Common myeloid progenitor, CD34-positive (primary cell): ENCODE measurements around the gene HIP1.

Experiments used
- CTCF ChIA-PET: fragments of 350-600 bp; sonication (Branson Sonifier 250); formaldehyde crosslinking; loops from one replicate; lab custom pipeline; 2021; ENCODE audit warnings: antibody characterized with exemption; lab: Charles Lee
- POLR2A ChIA-PET: fragments of 350-600 bp; sonication (Branson Sonifier 250); formaldehyde crosslinking; loops from one replicate; lab custom pipeline; 2021; ENCODE audit warnings: antibody characterized with exemption; lab: Charles Lee
- DNase-seq, 3 donors: peaks; one replicate each; pipeline versions ENCODE4 v3.0.0 to v3.0.0-alpha.2; 2013
- H3K27ac ChIP-seq, 2 experiments: 1 replicate in 1 of 2; 2 replicates in 1 of 2; pipeline ENCODE4 v1.7.0; 2013; ENCODE audit warnings: inconsistent platforms in 2 of 2, low read length in 2 of 2, mild to moderate bottlenecking in 2 of 2, low read depth in 1 of 2, moderate library complexity in 1 of 2; ENCODE audit not compliant: severe bottlenecking in 2 of 2, insufficient read depth in 1 of 2, poor library complexity in 1 of 2
- H3K27me3 ChIP-seq, 5 experiments: replicated peaks in 2 of 5; 1 replicate in 3 of 5; 2 replicates in 2 of 5; pipeline versions ENCODE4 v1.6.1 to v1.7.0; 2013; ENCODE audit warnings: low read length in 4 of 5, mild to moderate bottlenecking in 2 of 5, moderate library complexity in 2 of 5, inconsistent platforms in 1 of 5; ENCODE audit not compliant: insufficient read depth in 5 of 5, control insufficient read depth in 4 of 5
- H3K36me3 ChIP-seq, 4 experiments: 1 replicate in 2 of 4; 2 replicates in 2 of 4; pipeline versions ENCODE4 v1.6.1 to v1.7.0; 2013; ENCODE audit warnings: low read length in 3 of 4, control low read depth in 1 of 4, mild to moderate bottlenecking in 1 of 4; ENCODE audit not compliant: control insufficient read depth in 4 of 4, insufficient read depth in 4 of 4
- H3K4me1 ChIP-seq, 4 experiments: 1 replicate in 3 of 4; 2 replicates in 1 of 4; pipeline versions ENCODE4 v1.6.1 to v1.7.1; 2013; ENCODE audit warnings: low read length in 3 of 4, mild to moderate bottlenecking in 3 of 4, control low read depth in 1 of 4, inconsistent platforms in 1 of 4, moderate library complexity in 1 of 4; ENCODE audit not compliant: control insufficient read depth in 4 of 4, insufficient read depth in 4 of 4; ENCODE audit errors: control extremely low read depth in 1 of 4
- H3K4me3 ChIP-seq, 7 experiments: 1 replicate in 4 of 7; 2 replicates in 3 of 7; pipeline versions ENCODE4 v1.5.1 to v1.7.0; 2013; ENCODE audit warnings: mild to moderate bottlenecking in 7 of 7, low read length in 6 of 7, moderate library complexity in 6 of 7, inconsistent platforms in 2 of 7, low read depth in 2 of 7, control low read depth in 1 of 7; ENCODE audit not compliant: insufficient read depth in 4 of 7, control insufficient read depth in 1 of 7; ENCODE audit errors: extremely low read depth in 1 of 7
- H3K9me3 ChIP-seq, 5 experiments: 1 replicate in 4 of 5; 2 replicates in 1 of 5; pipeline versions ENCODE4 v1.6.1 to v1.7.1; 2013; ENCODE audit warnings: low read length in 4 of 5, mild to moderate bottlenecking in 2 of 5, inconsistent platforms in 1 of 5, low read depth in 1 of 5, moderate library complexity in 1 of 5; ENCODE audit not compliant: control insufficient read depth in 4 of 5, insufficient read depth in 2 of 5; ENCODE audit errors: control extremely low read depth in 1 of 5
- WGBS: methylation state at CpG from one replicate; pipeline ENCODE4 v1.1.5; 2013; ENCODE audit not compliant: insufficient coverage; 5-methylcytosine and 5-hydroxymethylcytosine counted together

The HIP1 gene

DNA sequence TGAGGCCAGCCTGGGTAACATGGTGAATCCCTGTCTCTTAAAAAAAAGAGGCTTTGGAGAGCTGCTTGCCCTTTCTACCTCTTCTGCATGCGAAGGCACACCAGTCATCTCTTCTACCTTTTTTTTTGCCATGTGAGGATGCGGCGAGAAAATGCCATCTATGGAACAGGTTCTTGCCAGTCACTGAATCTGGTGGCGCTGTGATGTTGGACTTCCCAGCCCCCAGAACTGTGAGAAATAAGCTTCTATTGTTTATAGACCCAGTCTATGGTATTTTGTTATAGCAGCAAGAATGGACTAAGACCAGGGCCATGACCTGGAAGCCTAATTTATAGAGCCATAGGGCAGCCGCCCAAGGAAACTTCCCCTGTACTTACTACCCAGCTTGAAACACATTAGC, 112.9 kb downstream of the HIP1 start:
- CTCF ChIA-PET: interaction anchor here (0.6 to 1.3 kb wide), 2 partner anchors 23 to 69 kb away, joined by 3 to 4 read pairs; no protein-coding TSS in a partner anchor
- POLR2A ChIA-PET: no interaction called here
- 100% methylated on average over 2 of the region's 5 CpGs for WGBS

DNA sequence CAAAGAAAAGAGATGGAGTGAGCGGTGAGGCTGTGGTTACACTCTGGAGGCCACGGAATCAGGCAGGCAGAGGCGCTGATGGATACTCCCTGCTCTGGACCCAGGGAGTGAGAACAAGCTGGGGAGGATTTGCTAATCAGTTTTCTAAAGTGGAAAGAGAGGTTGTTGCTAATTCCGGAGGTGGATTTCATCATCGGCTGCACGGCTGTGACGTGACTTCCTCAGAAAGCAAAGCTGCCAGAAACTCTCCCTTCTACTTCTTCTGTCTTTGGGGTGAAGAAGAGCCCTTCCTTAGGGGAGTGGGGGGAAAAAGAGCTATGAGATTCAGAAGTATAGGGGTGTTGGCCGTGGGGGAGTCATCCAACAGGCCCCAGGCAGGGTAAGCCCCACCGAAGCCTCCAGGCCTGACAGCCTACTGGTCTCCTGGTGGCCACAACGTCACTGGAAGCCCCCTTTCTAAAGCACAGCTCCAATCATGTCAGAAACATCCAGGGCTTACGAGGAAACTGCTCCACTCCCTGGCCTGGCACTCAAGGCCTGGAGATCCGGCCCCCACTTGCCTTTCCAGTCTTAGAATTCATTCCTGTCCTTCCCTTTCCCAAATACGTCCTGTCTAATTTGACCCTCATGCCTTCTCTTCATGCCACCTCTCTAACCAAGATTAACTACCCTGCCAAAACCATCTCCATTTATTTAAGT, 114.5 kb downstream of the HIP1 start:
- peaks cover 0 to 26% (median 2%) of the 10 kb centered on the region in 4 experiments for H3K36me3 ChIP-seq
- H3K4me3 ChIP-seq: peak overlapping the region in 1 of 7 experiments; percentile 16
- CTCF ChIA-PET: interaction anchor here (1.5 kb wide), 1 partner anchor 11 kb away, joined by 4 read pairs; no protein-coding TSS in a partner anchor
- peaks cover 9 to 51% (median 27%) of the 10 kb centered on the region in 4 experiments for H3K4me1 ChIP-seq
- 90% methylated on average over 9 of the region's 13 CpGs for WGBS
- no peaks in the 10 kb centered on the region for H3K27me3 ChIP-seq
- POLR2A ChIA-PET: interaction anchor here (0.5 to 0.8 kb wide), 2 partner anchors 17 to 59 kb away, joined by 3 read pairs; no protein-coding TSS in a partner anchor
- peak overlapping the region; percentile 48 to 67 for H3K27ac ChIP-seq
- H3K9me3 ChIP-seq: peaks cover 0 to 16% (median 6%) of the 10 kb centered on the region in 5 experiments
- DNase-seq: peak; percentile 59 to 84 (median 83)

More for the DNA sequence above, 112.9 kb downstream of the HIP1 start:
- peaks cover 0 to 16% (median 6%) of the 10 kb centered on the region in 5 experiments for H3K9me3 ChIP-seq
- no peak for DNase-seq
- no peak overlapping the region for H3K27ac ChIP-seq
- no peaks in the 10 kb centered on the region for H3K27me3 ChIP-seq
- peaks cover 0 to 31% (median 2%) of the 10 kb centered on the region in 4 experiments for H3K36me3 ChIP-seq
- no peak overlapping the region for H3K4me3 ChIP-seq
- H3K4me1 ChIP-seq: peaks cover 3 to 46% (median 20%) of the 10 kb centered on the region in 4 experiments

DNA sequence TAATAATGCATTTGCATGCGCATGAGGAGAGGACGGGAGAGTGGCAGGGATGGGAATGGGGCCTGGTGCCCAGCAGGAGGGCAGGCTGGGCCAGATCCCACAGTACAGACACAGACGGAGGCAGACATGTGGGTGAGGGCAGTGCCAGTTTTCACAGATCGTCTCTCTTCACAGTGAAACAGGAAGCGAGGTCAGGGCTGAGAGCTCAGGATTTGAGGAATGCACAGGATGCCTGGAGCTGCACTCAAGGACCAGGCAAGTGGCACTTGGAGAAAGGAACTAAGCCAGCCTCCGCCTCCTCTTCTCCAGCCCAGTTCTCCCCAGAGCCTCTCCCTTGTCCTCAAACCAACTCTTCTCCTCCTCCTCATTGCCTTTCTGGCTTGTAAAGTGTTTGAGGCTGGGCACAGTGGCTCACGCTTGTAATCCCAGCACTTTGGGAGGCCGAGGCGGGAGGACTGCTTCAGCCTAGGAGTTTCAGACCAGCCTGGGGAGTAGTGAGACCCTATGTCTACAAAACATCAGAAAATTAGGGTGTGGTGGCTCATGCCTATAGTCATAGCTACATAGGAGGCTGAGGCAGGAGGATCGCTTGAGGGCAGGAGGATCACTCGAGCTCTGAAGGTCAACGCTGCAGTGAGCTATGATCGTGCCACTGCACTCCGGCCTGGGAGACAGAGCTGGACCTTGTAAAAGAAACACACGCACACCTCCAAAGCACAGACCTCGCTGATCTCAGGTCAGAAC, 115.2 kb downstream of the HIP1 start:
- Histone ChIP-seq H3K27ac (peak overlapping the region; percentile 48 to 67), H3K9me3 (peaks cover 0 to 14% (median 6%) of the 10 kb centered on the region in 5 experiments), H3K4me3 (peak overlapping the region in 1 of 7 experiments; percentile 16), H3K27me3 (no peaks in the 10 kb centered on the region), H3K36me3 (peaks cover 0 to 19% (median 2%) of the 10 kb centered on the region in 4 experiments), H3K4me1 (peaks cover 9 to 59% (median 33%) of the 10 kb centered on the region in 4 experiments)
- no peak for DNase-seq
- ChIA-PET CTCF (interaction anchor here (1.5 kb wide), 1 partner anchor 11 kb away, joined by 4 read pairs; no protein-coding TSS in a partner anchor), POLR2A (no interaction called here)
- 91% methylated on average over 15 of the region's 16 CpGs for WGBS

DNA sequence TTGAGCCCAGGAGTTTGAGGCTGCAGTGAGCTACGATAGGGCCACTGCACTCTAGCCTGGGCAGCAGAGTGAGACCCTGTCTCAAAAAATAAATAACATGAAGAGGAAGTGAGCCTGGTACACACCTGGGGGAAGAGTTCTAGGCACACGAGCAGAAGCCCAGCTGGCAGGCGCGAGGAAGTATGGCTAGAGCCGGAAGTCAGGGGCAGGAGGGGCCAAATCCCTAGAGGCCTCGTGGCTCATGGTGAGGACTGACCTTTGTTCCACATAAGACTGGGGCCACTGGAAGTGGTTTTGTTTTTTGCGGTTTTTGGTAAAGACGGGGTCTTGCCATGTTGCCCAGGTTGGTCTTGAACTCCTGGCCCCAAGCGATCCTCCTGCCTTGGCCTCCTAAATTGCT, 117.6 kb downstream of the HIP1 start:
- WGBS: 80% methylated on average over 6 of the region's 9 CpGs
- CTCF ChIA-PET: no interaction called here
- peaks cover 0 to 2% (median under 1%) of the 10 kb centered on the region in 4 experiments for H3K36me3 ChIP-seq
- no peak overlapping the region for H3K27ac ChIP-seq
- peaks cover 9 to 83% (median 58%) of the 10 kb centered on the region in 4 experiments for H3K4me1 ChIP-seq
- DNase-seq: peak in 1 of 3 donors; percentile 29
- no peaks in the 10 kb centered on the region for H3K27me3 ChIP-seq
- H3K9me3 ChIP-seq: peaks cover 0 to 3% (median 0%) of the 10 kb centered on the region in 5 experiments
- POLR2A ChIA-PET: no interaction called here
- H3K4me3 ChIP-seq: no peak overlapping the region

DNA sequence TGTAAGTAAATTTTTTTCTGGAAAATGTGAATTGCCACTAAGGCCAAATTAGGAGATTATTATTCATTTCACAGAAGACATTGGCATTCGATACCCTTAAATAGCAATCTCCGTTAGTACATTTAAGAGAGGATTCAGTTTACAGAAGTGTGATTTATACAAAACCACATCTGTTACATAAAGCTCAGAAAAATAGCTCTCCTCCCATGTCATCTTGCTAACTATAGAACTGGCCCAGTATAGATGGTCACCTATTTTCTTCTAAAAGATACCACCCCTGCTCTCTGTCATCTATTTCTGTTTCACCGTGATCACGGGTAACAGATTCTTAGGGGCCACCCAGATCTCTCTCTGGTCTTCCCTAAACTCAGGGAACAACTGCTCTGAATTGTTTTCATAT, 119.1 kb downstream of the HIP1 start:
- CTCF ChIA-PET: interaction anchor here (1.5 kb wide), 1 partner anchor 16 kb away, joined by 7 read pairs; no protein-coding TSS in a partner anchor
- Histone ChIP-seq H3K9me3 (no peaks in the 10 kb centered on the region), H3K27ac (no peak overlapping the region), H3K4me1 (peaks cover 7 to 90% (median 63%) of the 10 kb centered on the region in 4 experiments), H3K36me3 (no peaks in the 10 kb centered on the region), H3K27me3 (no peaks in the 10 kb centered on the region), H3K4me3 (no peak overlapping the region)
- 87% methylated on average over 2 of the region's 4 CpGs for WGBS
- POLR2A ChIA-PET: interaction anchor here (0.6 to 0.9 kb wide), 2 partner anchors 28 to 46 kb away, joined by 3 to 4 read pairs; no protein-coding TSS in a partner anchor
- DNase-seq: no peak

DNA sequence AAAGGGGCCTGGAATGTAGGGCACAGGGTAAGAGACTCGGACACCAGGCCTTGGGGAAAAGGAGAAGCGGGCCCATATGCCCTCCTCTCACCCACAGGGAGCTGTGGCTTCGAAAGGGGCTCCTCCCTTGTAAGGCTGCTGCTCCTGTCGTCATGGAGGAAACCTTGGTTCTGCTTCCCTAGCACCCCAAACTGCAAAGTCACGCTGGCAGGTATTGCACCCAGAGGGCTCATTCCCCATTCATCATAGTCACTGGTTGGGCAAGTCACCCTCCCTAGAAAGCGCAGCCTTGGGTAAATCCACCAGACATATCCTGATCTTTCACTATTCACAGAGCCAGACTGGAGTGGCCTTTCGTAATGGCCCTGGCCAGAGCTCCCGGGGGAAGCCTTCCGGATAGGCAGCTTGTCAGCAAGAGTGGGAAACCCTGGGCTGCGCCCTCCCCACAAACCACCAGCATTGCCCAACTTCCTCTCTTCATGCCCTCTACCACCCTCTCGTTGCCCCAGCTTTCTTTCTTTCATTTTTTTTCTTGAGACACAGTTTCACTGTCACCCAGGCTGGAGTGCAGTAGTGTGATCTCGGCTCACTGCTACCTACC, 121.0 kb downstream of the HIP1 start:
- Histone ChIP-seq H3K4me1 (peaks cover 5 to 86% (median 50%) of the 10 kb centered on the region in 4 experiments), H3K36me3 (no peaks in the 10 kb centered on the region), H3K27ac (peak overlapping the region; percentile 82 to 84), H3K4me3 (peak overlapping the region in 4 of 7 experiments; percentile 5 to 57 (median 23)), H3K9me3 (no peaks in the 10 kb centered on the region), H3K27me3 (no peaks in the 10 kb centered on the region)
- ChIA-PET POLR2A (interaction anchor here (0.5 to 1.3 kb wide), 3 partner anchors 17 to 704 kb away, joined by 3 to 10 read pairs (median 3); no protein-coding TSS in a partner anchor), CTCF (interaction anchor here (0.9 to 1.6 kb wide), 4 partner anchors 16 to 46 kb away, joined by 3 to 5 read pairs (median 4); no protein-coding TSS in a partner anchor)
- peak; percentile 97 to 99 (median 99) for DNase-seq
- WGBS: 0% methylated on average over 10 of the region's 12 CpGs
